Fibroblast of gingiva (primary cell): ENCODE data around the gene XCR1.
A peak's percentile ranks its signal among the peaks of the same experiment; 100 is the strongest.
"Not testable (repeated sequence)": the region's sequence is repeated elsewhere in the genome, so short reads cannot be mapped to it uniquely, and the experiment has no call there.

ENCODE experiments used
- DNase-seq: peaks from one replicate; pipeline ENCODE4 v3.0.0-alpha.2; 2011; ENCODE audit warnings: low read depth

The XCR1 gene

DNA sequence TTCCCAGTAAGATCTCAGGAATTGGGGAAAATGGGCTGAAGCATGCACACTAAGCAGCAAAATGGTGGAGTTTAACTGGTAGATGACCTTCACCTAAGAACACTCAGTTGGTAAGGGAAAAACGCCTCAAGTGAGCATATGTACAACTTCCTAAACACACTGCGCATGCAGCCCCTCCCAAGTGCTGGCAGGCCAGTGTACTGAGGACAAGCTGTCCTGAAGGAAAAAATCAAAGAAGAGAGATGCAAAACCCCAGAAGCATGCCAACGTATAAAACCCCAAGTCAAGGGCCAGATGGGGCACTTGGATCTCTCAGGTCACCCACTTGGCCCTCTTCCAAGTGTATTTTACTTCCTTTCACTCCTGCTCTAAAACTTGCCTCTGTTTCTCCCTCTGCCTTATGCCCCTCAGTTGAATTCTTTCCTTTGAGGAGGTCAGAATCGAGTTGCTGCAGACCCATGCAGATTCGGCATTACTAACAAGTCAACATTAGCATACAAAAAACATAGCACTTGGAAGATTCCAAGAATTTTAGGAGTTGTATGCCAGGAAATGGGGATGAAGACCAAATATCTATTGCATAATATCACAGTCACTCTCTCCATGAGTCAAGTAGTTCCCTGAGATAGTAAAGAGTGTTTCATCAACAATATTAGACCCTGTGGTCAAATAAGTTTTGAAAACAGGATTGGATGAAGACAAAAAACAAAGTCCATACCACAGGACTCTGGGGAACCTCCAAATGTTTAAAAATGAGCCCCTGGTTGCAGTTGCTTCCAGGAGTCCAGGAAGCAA is 20.8 kb downstream of the XCR1 start:
- DNase-seq: peak; percentile 85

DNA sequence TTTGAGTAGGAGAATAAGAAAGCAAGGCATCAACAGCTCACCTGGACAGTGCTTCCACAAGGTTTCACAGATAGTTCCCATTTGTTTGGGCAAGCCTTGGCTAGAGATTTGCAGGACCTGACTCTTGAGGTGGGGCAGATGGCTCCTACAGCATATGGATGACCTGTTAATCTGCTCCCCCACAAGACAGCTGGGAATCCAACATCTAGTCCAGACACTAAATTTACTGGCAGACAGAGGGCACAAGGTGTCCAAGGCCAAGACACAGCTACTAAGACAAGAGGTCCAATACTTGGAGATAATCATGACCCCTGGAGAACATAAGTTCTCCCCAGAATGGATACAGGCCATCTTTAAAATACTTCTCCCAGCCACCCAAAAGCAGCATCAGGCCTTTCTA is 23.6 kb downstream of the XCR1 start:
- not testable (repeated sequence) for DNase-seq

DNA sequence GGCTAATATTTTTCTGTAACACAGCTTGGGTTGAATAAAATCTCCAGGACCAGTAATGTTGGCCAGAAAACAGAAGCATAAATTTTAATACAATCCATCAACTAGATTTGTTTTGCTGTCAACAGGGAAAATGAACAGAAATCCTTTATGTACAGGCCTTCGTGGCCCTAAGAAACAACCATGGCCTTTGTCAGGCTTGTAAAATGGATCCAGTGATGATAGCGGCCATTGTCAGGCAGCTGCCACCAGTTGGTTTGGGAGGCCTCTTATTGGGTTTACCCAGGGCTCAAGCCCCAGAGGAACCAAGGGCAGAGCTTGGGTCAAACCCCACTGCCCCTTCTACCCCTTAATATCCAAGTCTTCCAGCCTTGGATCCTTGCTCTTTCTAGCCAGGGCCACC is 26.1 kb downstream of the XCR1 start:
- DNase-seq: no peak

DNA sequence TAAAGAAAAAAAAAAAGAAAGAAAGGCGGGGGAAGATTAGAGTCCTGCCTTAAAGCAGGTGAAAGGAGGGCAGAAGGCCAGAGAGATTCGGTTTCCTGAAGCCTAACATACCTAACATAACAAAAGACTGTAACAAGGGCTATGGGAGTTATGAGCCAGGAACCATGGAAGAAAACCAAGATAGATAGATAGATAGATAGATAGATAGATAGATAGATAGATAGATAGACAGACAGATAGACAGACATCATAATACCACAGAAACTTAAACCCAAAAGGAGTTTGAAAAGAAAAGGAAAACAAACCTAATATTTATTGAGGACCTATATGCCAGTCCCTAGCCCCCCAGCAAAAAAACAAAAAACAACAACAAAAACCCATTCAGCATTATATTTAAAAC is 29.3 kb downstream of the XCR1 start:
- DNase-seq: no peak

DNA sequence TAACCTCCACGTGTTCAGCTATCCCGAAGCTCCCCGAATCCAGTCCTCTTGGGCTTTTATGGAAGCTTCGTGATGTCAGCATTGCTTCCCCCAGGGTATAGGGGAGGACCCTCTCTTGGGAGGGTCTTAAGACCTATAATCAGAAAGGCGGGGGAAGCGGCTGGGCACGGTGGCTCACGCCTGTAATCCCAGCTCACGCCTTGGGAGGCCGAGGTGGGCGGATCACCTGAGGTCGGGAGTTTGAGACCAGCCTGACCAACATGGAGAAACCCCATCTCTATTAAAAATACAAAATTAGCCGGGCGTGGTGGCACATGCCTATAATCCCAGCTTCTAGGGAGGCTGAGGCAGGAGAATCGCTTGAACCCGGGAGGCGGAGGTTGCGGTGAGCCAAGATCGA is 29.8 kb downstream of the XCR1 start:
- DNase-seq: not testable (repeated sequence)

DNA sequence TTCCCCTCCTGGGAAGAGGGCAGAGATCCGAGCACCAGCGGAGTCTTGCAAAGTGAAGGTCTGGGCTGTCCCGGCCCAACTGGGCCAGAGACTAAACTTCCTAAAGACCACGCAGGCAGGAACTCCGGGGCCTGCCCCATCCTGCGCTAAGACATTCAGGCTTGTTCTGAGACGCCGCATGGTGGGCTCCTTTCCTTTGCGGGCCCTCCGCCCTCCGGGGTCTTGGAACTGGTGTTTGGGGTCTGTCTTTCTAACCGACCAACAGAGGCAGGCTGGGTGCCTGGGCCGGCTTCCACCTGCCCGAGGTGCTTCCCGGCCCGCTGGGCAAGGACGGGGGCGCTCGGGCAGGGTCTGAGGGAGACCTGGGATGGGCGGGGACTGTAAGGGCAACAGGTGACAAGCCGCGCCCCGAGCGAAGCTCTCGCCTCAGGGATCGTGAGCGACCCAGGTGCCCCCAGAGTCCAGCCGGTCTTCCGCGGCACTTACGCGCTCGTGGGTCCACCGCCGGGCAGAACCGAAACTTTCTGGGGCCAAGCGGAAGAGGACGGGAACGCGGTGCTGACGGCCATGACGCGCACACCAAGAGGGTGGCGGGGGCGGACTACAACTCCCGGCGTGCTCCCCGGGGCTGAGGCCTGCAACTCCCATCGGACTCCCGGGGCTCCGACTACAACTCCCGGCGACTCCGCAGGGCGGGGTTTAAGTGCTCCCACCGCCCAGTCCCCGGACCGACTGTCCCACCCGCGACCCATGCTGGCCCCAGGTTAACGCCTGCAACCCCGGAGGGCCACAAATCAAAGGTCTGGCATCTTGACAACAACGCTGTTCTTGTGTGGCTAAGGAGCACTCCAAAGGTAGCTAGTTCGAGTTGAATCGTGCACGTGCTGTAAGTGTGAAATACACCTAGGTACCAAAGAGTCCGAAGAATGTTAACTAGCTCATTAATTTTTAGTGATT is 31.8 kb downstream of the XCR1 start, which contains the start of gene FYCO1:
FYCO1 (minus strand) TSS at position 589 of the 957 bp plus-strand sequence. CDS start 10,914 bp downstream, outside the sequence.
- peak; percentile 87 for DNase-seq

DNA sequence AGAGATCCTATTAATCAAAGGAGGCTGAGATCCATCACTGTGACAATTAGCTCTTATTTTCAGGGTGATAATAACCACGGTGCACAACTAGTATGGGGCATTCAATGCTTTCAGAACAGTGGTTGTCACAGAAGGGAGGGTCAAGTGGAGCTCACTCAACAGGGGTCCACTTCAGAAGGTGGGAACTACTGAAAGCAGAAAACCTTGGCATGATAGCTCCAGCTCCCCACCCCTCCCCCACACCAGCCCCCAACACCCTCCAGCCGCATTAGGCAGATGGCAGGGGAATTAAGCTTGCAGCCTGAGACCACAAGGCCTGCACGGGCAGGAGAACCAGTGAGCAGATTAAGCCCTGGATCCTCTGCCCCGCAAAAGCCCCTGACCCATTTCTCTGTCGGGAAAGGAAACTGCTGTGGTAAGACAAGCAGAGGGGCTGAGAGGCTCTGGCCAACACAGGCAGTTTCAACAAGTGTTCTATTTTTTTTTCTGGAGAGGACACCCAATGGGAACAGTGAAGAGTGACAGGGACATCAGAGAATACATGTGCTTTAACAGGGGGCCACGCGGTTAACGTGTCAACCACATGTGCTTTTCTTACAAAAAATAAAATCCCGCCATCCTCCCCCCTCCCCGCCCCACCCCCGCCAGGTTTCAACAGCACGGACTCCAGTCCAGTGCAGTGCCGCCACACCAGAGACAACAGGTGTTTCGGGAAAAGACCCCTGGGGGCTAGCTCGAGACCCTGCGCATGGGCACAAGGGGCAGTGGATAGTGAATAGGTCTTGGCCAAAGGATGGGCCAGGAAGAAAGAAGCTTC is 32.7 kb downstream of the XCR1 start:
- no peak for DNase-seq

DNA sequence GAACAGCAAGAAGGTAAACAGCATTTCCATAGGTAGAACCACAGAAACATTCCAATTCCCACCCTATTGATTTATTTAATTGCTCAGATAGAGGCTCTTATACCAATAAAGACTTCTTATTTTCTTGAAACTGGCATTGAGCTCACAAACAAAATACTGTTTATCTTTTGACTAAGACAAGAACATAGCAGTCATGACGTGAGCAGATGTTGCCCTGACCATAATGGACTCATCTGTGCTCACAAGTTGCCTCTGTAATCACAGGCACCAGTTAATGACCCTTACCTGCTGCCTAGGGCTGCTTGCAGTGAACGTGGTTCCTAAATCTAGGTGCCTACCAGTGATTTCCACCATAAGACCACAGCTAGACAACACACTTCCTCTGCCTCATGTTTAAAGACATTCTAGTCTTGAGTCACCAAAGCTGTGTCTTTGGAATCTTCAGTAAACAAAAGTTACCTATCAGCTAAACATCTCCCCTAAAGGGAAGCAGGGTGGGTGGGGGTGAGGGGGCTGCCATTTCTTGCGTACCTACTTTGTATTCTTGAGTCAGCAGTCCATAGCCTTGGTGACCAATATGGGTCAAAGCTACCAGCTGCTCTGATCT is 33.8 kb downstream of the XCR1 start:
- peak; percentile 45 for DNase-seq

DNA sequence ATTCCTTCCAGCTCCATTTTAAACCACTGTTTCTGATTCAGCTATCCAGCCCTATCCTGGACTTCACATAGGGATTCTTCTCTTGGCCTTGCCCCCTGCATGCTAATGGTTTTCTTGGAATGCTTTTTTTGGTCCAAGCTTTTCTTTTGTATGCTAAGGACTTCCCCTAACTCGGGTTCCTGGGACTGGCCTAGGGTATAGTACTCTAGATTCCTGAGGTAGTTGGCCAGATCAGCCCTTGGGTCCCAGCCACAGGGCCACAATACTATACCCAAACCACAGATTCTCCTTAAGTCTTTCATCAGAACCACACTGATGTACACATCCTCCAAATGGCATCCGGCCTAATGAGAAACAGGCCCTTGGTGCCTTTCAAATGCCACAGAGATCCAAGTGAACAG is 34.5 kb downstream of the XCR1 start:
- DNase-seq: peak; percentile 98

DNA sequence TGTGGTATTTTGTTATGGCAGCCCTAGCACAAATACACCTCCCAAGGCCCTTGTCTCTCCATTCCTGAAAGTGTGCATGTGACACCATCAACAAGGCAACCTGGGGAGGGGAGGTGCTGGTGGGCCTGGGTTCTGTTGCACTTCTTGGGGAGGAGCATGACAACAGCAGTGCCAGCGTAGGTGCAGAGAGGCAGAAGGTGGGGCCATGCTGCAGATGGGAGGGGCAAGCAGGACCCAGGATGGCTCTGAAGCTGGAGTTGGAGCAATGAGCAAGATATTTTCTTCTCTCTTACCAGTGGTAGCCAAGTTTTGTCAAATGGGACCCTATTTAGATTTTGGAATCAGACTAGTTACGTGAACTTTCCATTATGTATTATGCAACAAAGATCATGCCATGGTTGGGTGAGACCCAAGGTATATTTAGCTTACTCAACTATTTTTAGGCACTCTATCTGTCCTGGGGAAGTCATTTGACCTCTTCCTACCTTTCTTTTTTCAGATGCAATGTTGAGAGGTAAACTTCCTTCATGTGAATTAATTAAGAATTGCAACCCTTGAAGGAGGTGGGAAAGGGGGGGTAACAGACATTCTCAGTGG is 35.1 kb downstream of the XCR1 start:
- DNase-seq: peak; percentile 36

DNA sequence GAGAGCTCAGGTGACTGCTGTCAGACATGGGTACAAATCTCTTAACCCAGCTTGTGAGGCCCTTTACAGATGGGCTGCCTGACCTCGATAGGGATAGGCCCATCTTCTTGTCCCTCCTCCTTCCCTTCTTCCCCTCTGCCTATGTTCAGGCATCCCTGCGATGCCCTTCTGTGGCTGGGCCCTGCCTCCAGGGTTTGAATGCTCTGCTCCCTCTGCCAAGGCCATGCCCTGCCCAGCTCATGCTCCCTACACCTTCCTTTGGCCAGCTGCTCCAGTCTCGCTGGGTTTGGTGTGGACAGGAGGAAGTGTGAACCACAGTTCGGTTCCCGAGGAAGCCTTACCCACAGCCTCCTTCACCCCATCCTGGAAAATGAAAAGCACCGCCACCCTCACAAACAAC is 35.9 kb downstream of the XCR1 start:
- DNase-seq: no peak

DNA sequence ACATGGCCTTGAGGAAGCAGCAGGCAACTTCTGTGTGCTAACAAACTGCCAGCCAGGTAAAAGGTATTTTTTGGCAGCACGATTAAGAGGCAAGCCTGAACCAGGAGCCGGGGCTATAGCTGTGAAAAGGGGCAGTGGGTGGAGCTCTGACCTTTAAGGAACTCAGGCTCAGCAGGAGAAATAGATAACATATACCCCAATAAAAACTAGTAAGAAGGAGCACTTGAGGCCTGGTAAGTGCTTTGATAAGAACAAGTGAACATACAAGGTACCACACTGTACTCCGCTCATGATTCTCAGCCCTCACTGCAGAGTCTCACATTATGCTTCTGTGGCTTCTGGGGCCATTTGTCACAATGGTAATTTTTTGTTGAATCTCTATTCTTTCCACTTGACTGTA is 37.1 kb downstream of the XCR1 start:
- DNase-seq: no peak

DNA sequence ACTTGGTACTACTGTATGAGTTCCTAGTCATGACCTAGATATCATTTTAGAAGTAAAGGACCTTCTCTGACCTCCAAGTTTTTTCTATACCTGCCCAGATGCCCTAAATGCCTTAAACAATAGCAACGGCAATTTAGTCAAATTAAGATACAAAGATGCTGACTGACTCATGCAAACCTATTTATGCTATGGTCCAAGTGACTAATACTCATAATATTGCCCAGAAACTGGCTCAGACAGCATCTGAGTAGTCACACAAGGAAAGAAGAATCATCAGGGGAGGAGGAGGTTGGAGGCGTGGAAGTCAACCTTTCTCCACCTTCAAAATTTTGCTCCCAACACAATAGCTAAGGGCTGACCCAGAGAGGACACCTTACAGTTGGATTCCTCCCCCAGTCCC is 38.5 kb downstream of the XCR1 start:
- DNase-seq: peak; percentile 62

DNA sequence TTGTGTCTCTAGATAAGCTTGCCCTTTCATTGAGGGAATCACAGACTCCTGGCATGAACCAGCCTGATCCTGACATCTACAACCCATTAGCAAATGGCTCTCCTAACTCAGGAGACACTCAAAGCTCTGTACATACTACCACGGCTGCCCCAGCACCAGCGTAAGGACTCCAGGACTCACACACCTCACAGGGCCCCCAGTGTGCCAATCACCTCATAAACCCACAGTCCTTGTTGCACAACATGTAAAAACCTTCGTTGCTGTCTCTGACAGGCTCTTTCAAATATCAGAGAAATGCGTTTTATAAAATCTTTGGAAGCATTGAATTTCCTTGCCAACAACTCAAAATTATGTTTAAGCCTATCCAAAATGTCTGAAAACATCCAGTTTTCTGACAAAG is 38.9 kb downstream of the XCR1 start:
- no peak for DNase-seq

DNA sequence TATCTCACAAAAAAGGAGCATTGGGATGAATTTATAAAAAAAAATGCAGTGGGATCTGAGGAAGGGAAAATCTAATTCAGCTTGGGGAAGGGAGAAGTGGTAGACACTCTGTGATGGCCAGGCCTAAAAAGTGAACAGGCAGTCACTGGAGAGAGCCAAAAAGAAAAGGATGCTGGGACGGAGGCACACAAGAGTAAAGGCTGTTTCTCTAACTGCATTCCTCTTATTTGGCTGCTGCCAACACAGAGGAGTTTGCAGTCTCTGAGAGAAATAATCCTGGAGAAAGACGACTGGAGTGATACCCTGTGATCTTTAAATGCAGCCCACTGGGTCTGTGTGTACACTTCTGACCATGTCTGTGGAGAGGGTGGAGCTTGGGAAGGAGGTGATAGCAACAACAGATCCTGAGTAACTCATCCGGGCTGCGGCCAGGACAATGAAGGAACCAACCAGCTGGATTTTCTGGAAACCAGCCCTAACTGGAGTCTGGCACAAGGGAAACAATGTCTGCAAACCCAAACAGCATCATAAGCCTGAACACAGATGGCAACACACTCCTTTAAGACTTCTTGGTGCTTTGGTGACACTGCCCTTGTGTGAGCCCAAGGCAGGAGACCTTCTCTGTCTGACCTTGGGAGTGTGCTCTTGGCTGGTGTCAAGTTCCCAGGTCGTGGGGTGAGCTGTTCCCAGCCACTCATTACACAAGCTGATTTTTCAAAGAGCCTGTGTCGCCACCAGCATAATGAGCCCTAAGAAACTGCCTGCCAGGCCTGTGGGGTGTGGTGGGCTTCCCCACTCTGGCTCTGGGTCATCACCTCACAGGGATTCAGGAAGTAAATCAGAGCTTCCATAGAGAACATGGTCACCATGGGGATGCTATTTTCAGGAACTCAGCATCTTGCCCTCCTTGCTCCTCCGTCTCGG is 39.7 kb downstream of the XCR1 start:
- peak; percentile 67 for DNase-seq

DNA sequence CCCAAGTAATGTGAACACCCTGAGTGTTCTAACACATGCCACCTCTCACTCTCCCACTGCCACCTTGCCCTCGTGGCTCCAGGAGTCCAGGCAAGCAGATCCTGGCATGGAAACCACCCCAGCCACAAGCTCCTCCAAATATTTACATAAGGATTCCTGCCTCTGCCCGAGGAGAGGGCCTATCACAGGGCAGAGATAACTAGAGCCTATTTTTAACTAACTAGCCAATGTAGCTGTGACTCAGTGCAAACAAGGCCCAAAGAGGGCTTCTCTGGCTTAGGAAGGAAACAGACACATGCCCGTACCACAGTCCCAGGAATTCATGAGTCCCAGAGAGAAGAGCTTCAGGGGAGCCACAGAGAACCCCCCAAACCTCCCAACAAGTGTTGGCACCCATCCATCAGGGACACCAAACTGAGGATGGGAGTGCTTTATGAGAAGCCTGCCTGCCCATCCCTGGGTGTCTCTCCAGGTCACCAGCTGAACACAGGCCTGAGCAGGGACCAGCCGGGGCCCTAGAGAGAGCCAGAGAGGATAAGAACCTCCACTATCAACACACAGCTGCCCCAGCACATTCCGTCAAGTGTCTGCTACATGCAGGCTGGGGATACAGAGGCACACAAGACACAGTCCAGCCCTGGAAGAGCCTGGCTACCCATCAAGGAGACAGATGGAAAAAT is 40.8 kb downstream of the XCR1 start:
- DNase-seq: peak; percentile 70

DNA sequence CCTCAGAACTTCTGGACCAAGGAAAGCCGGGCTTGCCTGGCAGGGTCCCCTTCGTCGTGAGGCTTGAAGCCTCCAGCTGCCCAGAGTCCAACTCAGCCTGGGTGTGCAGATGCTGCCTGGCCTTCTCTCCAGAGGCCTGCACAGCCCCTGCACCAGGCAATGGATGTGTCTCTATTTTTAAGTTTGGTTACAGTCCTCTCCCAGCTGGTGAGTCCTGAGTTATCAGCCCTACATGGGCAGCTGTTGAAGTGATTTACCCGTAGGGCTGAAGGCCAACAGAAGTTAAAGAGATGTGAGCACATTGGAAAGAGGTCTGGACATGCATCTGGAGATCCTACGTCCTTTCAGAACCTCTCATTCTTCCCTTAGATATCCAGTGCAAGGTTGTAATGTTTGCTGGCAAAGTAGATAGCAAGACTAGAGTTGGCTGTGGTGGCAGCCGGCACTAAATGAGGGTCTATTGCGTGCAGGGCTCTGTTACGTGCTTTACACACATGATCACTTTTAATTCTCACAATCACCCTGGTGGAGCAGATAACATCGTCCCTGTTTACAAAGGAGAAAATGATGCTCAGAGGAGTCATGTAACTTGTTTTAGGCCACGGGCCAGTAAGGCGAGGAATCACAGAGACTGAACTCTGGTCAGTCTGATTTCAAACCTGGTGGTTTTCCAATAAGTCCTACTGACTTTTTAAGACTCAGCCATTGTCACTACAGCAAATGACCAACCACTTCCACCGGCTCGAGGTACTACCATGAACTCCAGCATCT is 41.6 kb downstream of the XCR1 start:
- peak; percentile 25 for DNase-seq
